GF-D8 (cell line): ENCODE measurements around the gene MGMT.

ENCODE experiments used
- DNase-seq: peaks from one replicate; lab custom pipeline; 2025; lab: John Stamatoyannopoulos, UW

Gene MGMT

GRCh38 chr10:129710510-129710847, 243.4 kb downstream of the MGMT start:
- DNase-seq, result no peak

- no peak for DNase-seq
Measured at GRCh38 chr10:129711291-129711690, 244.2 kb downstream of the MGMT start.

- no peak for DNase-seq
Measured at GRCh38 chr10:129712000-129712399, 245.0 kb downstream of the MGMT start.

- DNase-seq, result no peak
Measured at GRCh38 chr10:129713659-129714265, 246.7 kb downstream of the MGMT start.

GRCh38 chr10:129715805-129716204, 248.8 kb downstream of the MGMT start:
- no peak for DNase-seq

GRCh38 chr10:129716211-129716681, 249.2 kb downstream of the MGMT start:
- no peak for DNase-seq

- DNase-seq, result no peak
Measured at GRCh38 chr10:129716881-129717280, 249.8 kb downstream of the MGMT start.

GRCh38 chr10:129717816-129718547, 250.9 kb downstream of the MGMT start:
- no peak for DNase-seq

GRCh38 chr10:129718548-129719414, 251.7 kb downstream of the MGMT start:
- DNase-seq, result no peak

- no peak for DNase-seq
Measured at GRCh38 chr10:129719415-129719739, 252.3 kb downstream of the MGMT start.

- DNase-seq, result no peak
Measured at GRCh38 chr10:129719889-129720590, 253.0 kb downstream of the MGMT start.

GRCh38 chr10:129725011-129725410, 258.0 kb downstream of the MGMT start:
- DNase-seq, result no peak

GRCh38 chr10:129725482-129725881, 258.4 kb downstream of the MGMT start:
- DNase-seq, result no peak

GRCh38 chr10:129725890-129726631, 259.0 kb downstream of the MGMT start:
- no peak for DNase-seq

GRCh38 chr10:129727071-129727470, 260.0 kb downstream of the MGMT start:
- DNase-seq, result no peak

GRCh38 chr10:129727495-129727894, 260.5 kb downstream of the MGMT start:
- no peak for DNase-seq

- DNase-seq, result no peak
Measured at GRCh38 chr10:129728246-129728820, 261.3 kb downstream of the MGMT start.

- no peak for DNase-seq
Measured at GRCh38 chr10:129728905-129729795, 262.1 kb downstream of the MGMT start.

- DNase-seq, result no peak
Measured at GRCh38 chr10:129730272-129730992, 263.4 kb downstream of the MGMT start.

GRCh38 chr10:129730993-129731325, 263.9 kb downstream of the MGMT start:
- no peak for DNase-seq
